ENCODE measurements around the gene TNFRSF12A. TPM values are rescaled to one million over a fixed set of nuclear protein-coding genes. Genes with fewer than 3 reads are reported as not detected.

Gene TNFRSF12A
- total and polyA plus RNA-seq, 9 of the 15 experiments (the other 6 are each of a cell fraction or from before 2014, with no cell fraction given) = 0.41 to 61.8 (median 26.5) TPM

DNA sequence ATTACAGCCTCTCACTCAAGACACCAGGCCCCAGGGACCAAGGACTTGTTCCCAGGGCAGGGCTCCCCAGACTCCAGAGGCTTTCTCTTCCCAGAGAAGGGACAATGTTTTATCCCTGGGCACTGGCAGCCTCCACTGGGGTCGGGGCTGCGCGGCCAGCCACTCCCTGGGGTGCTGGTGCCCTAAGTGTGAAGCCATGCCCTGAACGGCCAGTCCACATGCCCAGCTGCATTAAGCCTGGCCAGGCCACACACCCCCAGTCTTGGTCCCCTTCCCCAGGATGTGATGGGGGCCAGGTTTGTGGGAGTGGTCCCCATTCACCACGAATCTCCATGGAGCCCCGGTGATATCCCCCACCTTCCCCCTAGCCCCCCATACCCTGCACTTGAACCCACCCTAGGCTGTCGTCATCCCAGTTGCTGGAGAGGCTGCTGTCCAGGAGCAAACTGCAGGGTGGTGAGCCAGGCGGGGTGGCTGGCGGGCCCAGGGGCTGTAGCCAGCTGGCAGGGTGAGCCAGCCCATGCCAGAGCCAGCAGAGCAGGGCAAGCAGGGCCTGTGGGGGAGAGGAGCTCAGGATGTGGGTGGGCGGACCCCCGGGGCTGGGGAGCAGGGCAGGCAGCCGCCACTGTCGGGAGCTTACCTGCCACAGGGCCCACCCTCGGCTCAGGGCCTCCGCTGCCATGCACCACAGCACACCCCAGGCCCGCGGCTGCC lies 46.4 kb upstream of the TNFRSF12A start:
- in situ Hi-C loops (cut with MboI) = no loop called here
- TF ChIP-seq POLR2A (conservative IDR thresholded peaks at IDR 0.05) = peak; percentile 11; the same call in 1 of the 2 replicates
- no peak for TF ChIP-seq CBFA2T3 (IDR thresholded peaks at IDR 0.05)
- TF ChIP-seq, protein P1, sequence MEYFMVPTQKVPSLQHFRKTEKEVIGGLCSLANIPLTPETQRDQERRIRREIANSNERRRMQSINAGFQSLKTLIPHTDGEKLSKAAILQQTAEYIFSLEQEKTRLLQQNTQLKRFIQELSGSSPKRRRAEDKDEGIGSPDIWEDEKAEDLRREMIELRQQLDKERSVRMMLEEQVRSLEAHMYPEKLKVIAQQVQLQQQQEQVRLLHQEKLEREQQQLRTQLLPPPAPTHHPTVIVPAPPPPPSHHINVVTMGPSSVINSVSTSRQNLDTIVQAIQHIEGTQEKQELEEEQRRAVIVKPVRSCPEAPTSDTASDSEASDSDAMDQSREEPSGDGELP (CRISPR knock-in tag; IDR thresholded peaks at IDR 0.05; ENCODE audit: borderline replicate concordance) = 0 out of 2 replicates have a peak, but pooled peaks have one; percentile 21
- TF ChIP-seq ELF4 (CRISPR knock-in tag; IDR thresholded peaks at IDR 0.05) = no peak
- TF ChIP-seq SUPT5H (IDR thresholded peaks at IDR 0.05) = peak; percentile 12; the same call in 1 of the 2 replicates
- peak; percentile 73 for TF ChIP-seq RBFOX2 (IDR thresholded peaks at IDR 0.05; ENCODE audit: low read depth, low read length)
- no peak for TF ChIP-seq LARP7 (IDR thresholded peaks at IDR 0.05)
- TF ChIP-seq POLR2G (IDR thresholded peaks at IDR 0.05; ENCODE audit: low read depth, low read length) = peak; percentile 78
- Histone ChIP-seq H3K27ac (ENCODE audit: extremely low read depth, low read depth, low read length) (0 out of 3 replicates have a peak overlapping the region, but pooled peaks have one; percentile 28), H3K4me2 (ENCODE audit: insufficient read depth, low read length) (no peak overlapping the region), H3K9me1 (ENCODE audit: control insufficient read depth, insufficient read depth, low read length) (peaks cover 3% of the 10 kb centered on the region), H3K79me2 (ENCODE audit: control insufficient read depth, insufficient read depth, low read length) (peaks cover 46% of the 10 kb centered on the region), H3K9ac (ENCODE audit: insufficient read depth in 1 of 2, low read depth in 2 of 2, low read length in 2 of 2) (peak overlapping the region in 1 of 2 experiments; percentile 81; a peak in 2 of 4 replicates), H3K9me3 (replicated peaks; ENCODE audit: control insufficient read depth, insufficient read depth, low read depth, low read length) (no peaks in the 10 kb centered on the region), H3K4me1 (replicated peaks in 1 of 2; ENCODE audit: control insufficient read depth in 2 of 2, insufficient read depth in 2 of 2, low read length in 2 of 2) (peaks cover 9 to 92% of the 10 kb centered on the region in 2 experiments; a peak in 4 of 5 replicates), H3K4me3 (no peak overlapping the region), H3K27me3 (ENCODE audit: control insufficient read depth in 2 of 2, insufficient read depth in 2 of 2, low read length in 2 of 2) (no peaks in the 10 kb centered on the region), H3K36me3 (ENCODE audit: control insufficient read depth, insufficient read depth, low read length) (peaks cover 78% of the 10 kb centered on the region; the same call in 2 of the 3 replicates), H4K20me1 (replicated peaks; ENCODE audit: control insufficient read depth, insufficient read depth, low read length) (peaks cover 25% of the 10 kb centered on the region), H2AFZ (ENCODE audit: low read depth, low read length) (no peak overlapping the region)
- no TSS peak for BruUV-seq (replicated peaks)
- FAIRE-seq (no peak), DNase-seq (ENCODE audit: extremely low read depth in 1 of 4, low spot score in 3 of 4) (no peak), ATAC-seq (no peak)
- 86% methylated on average over 11 of the region's 17 CpGs for WGBS (ENCODE audit: insufficient coverage, low coverage, missing lambda C conversion rate)
- ChIA-PET CTCF (ENCODE audit: low intra/inter-chr PET ratio) (no interaction called here), POLR2A (interaction anchor here (0.5 to 2.1 kb wide), 6 partner anchors 8 to 171 kb away, joined by 3 to 17 read pairs (median 3); partner anchors contain the start of gene PKMYT1)
- intact Hi-C loops (cut with micrococcal nuclease) = no loop called here

All from K562 (cell line).